Neuronal stem cell (in vitro differentiated cells): ENCODE data around the gene TSSK6.
A peak's percentile ranks its signal among the peaks of the same experiment; 100 is the strongest.

Experiments used
- DNase-seq: peaks from one replicate; pipeline ENCODE4 v3.0.0-alpha.2; 2013; ENCODE audit warnings: low spot score
- H2AFZ ChIP-seq: one replicate; pipeline ENCODE4 v1.6.1; 2013; ENCODE audit warnings: mild to moderate bottlenecking, low read length, inconsistent platforms
- H2AK5ac ChIP-seq: 2 replicates; pipeline ENCODE4 v1.6.1; 2013; ENCODE audit warnings: low read depth, mild to moderate bottlenecking, inconsistent platforms, low read length, moderate library complexity, mixed read lengths
- H2BK120ac ChIP-seq: 2 replicates; pipeline ENCODE4 v1.6.1; 2013; ENCODE audit warnings: low read depth, mild to moderate bottlenecking, inconsistent platforms, low read length, moderate library complexity, mixed read lengths
- H2BK12ac ChIP-seq: one replicate; pipeline ENCODE4 v1.6.1; 2013; ENCODE audit warnings: low read length, inconsistent platforms
- H2BK15ac ChIP-seq: 2 replicates; pipeline ENCODE4 v1.6.1; 2013; ENCODE audit warnings: mild to moderate bottlenecking, low read length, inconsistent platforms, mixed read lengths
- H2BK5ac ChIP-seq: one replicate; pipeline ENCODE4 v1.6.1; 2013; ENCODE audit warnings: inconsistent platforms, mild to moderate bottlenecking, low read length, moderate library complexity
- H3K14ac ChIP-seq: one replicate; pipeline ENCODE4 v1.6.1; 2013; ENCODE audit warnings: low read length, inconsistent platforms
- H3K18ac ChIP-seq: 2 replicates; pipeline ENCODE4 v1.6.1; 2013; ENCODE audit warnings: low read length, inconsistent platforms
- H3K23ac ChIP-seq: 2 replicates; pipeline ENCODE4 v1.6.1; 2013; ENCODE audit warnings: low read depth, mild to moderate bottlenecking, mixed read lengths, low read length, inconsistent platforms; ENCODE audit not compliant: poor library complexity
- H3K27ac ChIP-seq: replicated peaks from 3 replicates; pipeline ENCODE4 v1.5.1; 2013; ENCODE audit warnings: low read length, inconsistent platforms
- H3K27me3 ChIP-seq, 3 experiments: 2 replicates each; pipeline ENCODE4 v1.6.1; 2013; ENCODE audit warnings: low read length in 3 of 3, mild to moderate bottlenecking in 2 of 3, inconsistent platforms in 1 of 3, low read depth in 1 of 3, mixed read lengths in 1 of 3, moderate library complexity in 1 of 3; ENCODE audit not compliant: control insufficient read depth in 3 of 3, insufficient read depth in 3 of 3
- H3K36me3 ChIP-seq, 2 donors: replicated peaks in 1 of 2; 2 replicates each; pipeline ENCODE4 v1.6.1; 2013; ENCODE audit warnings: low read length in 2 of 2; ENCODE audit not compliant: control insufficient read depth in 2 of 2, insufficient read depth in 2 of 2
- H3K4ac ChIP-seq: 2 replicates; pipeline ENCODE4 v1.6.1; 2013; ENCODE audit warnings: inconsistent platforms, mild to moderate bottlenecking, low read length, moderate library complexity
- H3K4me1 ChIP-seq, 2 donors: 1 replicate in 1 of 2; 2 replicates in 1 of 2; pipeline ENCODE4 v1.6.1; 2013; ENCODE audit warnings: low read length in 2 of 2, low read depth in 1 of 2; ENCODE audit not compliant: control insufficient read depth in 2 of 2, insufficient read depth in 1 of 2
- H3K4me2 ChIP-seq: one replicate; pipeline ENCODE4 v1.6.1; 2013; ENCODE audit warnings: mild to moderate bottlenecking, low read length, inconsistent platforms; ENCODE audit not compliant: insufficient read depth, poor library complexity, severe bottlenecking
- H3K4me3 ChIP-seq, 2 donors: 2 replicates each; pipeline ENCODE4 v1.5.1; 2013; ENCODE audit warnings: low read length in 2 of 2, mild to moderate bottlenecking in 2 of 2, inconsistent platforms in 1 of 2, moderate library complexity in 1 of 2
- H3K79me1 ChIP-seq: one replicate; pipeline ENCODE4 v1.6.1; 2013; ENCODE audit warnings: low read depth, mild to moderate bottlenecking, inconsistent platforms, low read length, moderate library complexity
- H3K9ac ChIP-seq: one replicate; pipeline ENCODE4 v1.6.1; 2013; ENCODE audit warnings: mild to moderate bottlenecking, low read depth, low read length, inconsistent platforms; ENCODE audit not compliant: poor library complexity
- H3K9me3 ChIP-seq, 2 donors: replicated peaks in 1 of 2; 2 replicates each; pipeline versions ENCODE3 to v1.6.1; 2013; ENCODE audit warnings: low read length in 2 of 2, mild to moderate bottlenecking in 2 of 2, inconsistent platforms in 1 of 2, low read depth in 1 of 2, mixed read lengths in 1 of 2, moderate library complexity in 1 of 2; ENCODE audit not compliant: control insufficient read depth in 2 of 2, insufficient read depth in 1 of 2
- H4K8ac ChIP-seq: one replicate; pipeline ENCODE4 v1.6.1; 2013; ENCODE audit warnings: low read depth, mild to moderate bottlenecking, inconsistent platforms, low read length, moderate library complexity
- H4K91ac ChIP-seq: one replicate; pipeline ENCODE4 v1.6.1; 2013; ENCODE audit warnings: low read length, low read depth, mild to moderate bottlenecking, inconsistent platforms; ENCODE audit not compliant: poor library complexity
- WGBS, 2 donors: extraction: QIAGEN DNeasy Blood & Tissue Kit; methylation state at CpG; one replicate each; pipeline ENCODE4 v1.1.7; 2013; ENCODE audit warnings: missing lambda C conversion rate in 2 of 2, mixed read lengths in 1 of 2; ENCODE audit not compliant: insufficient read length in 2 of 2, insufficient replicate concordance in 1 of 2; ENCODE audit errors: extremely low coverage in 2 of 2; 5-methylcytosine and 5-hydroxymethylcytosine counted together

TSSK6 gene

DNA sequence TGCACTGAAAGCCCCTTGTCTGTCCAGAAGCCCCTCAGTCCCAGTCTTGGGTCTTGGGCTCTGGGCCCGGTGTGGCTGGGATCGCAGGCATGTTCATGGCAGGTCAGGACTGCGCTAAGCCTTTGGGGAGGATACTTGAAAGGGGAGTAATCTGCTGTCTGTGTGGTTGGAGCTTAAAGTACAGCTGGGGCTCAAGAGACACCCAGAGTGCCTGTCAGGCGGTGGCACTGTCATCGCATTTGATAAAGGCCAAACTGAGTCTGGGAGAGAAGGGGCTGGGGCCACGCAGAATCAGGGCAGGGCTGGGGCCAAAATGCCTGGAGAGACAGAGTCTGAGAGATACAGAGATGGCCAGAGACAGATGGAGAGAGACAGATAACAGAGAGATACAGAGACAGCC is 18.5 kb upstream of the TSSK6 start:
- H3K79me1 ChIP-seq, result peaks cover 3% of the 10 kb centered on the region
- no peak overlapping the region for H3K18ac ChIP-seq
- H3K27me3 ChIP-seq, result peaks cover 0 to 5% (median 0%) of the 10 kb centered on the region in 3 experiments
- no peak overlapping the region for H3K4me2 ChIP-seq
- no peak overlapping the region for H2AK5ac ChIP-seq
- no peak overlapping the region for H3K27ac ChIP-seq
- H2AFZ ChIP-seq, result no peak overlapping the region
- no peak overlapping the region for H4K91ac ChIP-seq
- H3K9ac ChIP-seq, result no peak overlapping the region
- WGBS, 2 donors, result no CpG with 5 or more reads among the region's 6 CpGs
- H3K36me3 ChIP-seq, result peaks cover 6 to 43% of the 10 kb centered on the region in 2 donors
- no peak overlapping the region for H2BK120ac ChIP-seq
- H3K4ac ChIP-seq, result no peak overlapping the region
- H2BK12ac ChIP-seq, result no peak overlapping the region
- no peak overlapping the region for H3K14ac ChIP-seq
- H4K8ac ChIP-seq, result no peak overlapping the region
- H3K9me3 ChIP-seq, result no peaks in the 10 kb centered on the region
- no peak overlapping the region for H2BK5ac ChIP-seq
- no peak for DNase-seq
- H3K4me1 ChIP-seq, result peaks cover 7 to 14% of the 10 kb centered on the region in 2 donors
- H3K23ac ChIP-seq, result no peak overlapping the region
- no peak overlapping the region for H3K4me3 ChIP-seq
- no peak overlapping the region for H2BK15ac ChIP-seq

DNA sequence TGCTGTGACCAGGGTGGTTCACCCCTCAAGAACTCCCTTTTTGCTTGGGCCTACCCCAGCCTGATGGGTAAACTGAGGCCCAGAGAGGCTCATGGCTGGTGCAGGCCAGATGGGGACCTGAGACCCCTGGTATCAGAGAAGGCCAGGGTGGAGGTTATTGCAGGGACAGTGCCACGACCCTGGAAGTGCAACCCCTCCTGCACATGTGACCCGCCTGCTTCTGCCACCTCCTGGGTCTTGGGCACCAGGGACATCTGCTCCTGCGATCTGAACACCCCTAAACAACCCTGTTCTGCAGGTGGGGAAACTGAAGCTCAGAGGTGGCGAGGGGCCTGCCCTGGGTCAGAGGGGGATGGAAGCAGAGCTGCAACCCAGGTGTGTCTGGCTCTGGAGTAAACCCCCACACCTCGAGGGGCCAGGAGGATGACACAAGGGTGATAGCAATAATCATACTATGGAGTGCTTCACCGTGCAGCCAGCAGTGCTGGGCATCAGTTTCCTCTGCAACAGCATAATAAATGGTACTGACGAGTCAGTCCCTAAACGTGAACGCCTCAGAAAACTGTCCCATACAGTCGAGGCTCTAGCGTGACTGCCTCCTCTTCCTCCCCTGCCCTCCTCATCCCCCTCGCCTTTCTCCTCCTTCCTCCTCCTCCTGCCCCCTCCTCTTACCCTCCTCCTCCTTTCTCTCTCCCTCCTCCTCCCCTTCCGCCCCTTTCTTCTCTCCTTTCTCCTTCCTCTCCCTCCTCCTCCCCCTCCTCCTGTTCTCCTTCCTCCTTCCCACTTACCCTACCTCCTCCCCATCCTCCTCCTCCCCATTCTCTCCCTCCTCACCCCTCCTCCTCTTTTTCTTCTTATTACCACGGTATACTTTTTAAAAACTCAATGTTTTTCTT is 17.7 kb upstream of the TSSK6 start:
- no peak overlapping the region for H3K27ac ChIP-seq
- no peak overlapping the region for H3K4ac ChIP-seq
- H2AFZ ChIP-seq, result no peak overlapping the region
- peaks cover 3% of the 10 kb centered on the region for H3K79me1 ChIP-seq
- no peak overlapping the region for H2BK120ac ChIP-seq
- no peak overlapping the region for H3K23ac ChIP-seq
- H3K18ac ChIP-seq, result peak overlapping the region; percentile 32
- peak overlapping the region; percentile 24 for H3K9ac ChIP-seq
- H3K4me2 ChIP-seq, result no peak overlapping the region
- H3K9me3 ChIP-seq, result no peaks in the 10 kb centered on the region
- no peak overlapping the region for H2AK5ac ChIP-seq
- no peak overlapping the region for H2BK15ac ChIP-seq
- H4K91ac ChIP-seq, result no peak overlapping the region
- H3K4me3 ChIP-seq, result peak overlapping the region in 1 of 2 donors; percentile 42
- no peak overlapping the region for H2BK5ac ChIP-seq
- 100% methylated on average over 1 of the region's 14 CpGs; no CpG with 5 or more reads in 1 of the 2 donors for WGBS, 2 donors
- peaks cover 7 to 10% of the 10 kb centered on the region in 2 donors for H3K4me1 ChIP-seq
- H4K8ac ChIP-seq, result no peak overlapping the region
- peaks cover 9 to 49% of the 10 kb centered on the region in 2 donors for H3K36me3 ChIP-seq
- DNase-seq, result no peak
- H3K14ac ChIP-seq, result no peak overlapping the region
- H3K27me3 ChIP-seq, result no peaks in the 10 kb centered on the region
- no peak overlapping the region for H2BK12ac ChIP-seq

DNA sequence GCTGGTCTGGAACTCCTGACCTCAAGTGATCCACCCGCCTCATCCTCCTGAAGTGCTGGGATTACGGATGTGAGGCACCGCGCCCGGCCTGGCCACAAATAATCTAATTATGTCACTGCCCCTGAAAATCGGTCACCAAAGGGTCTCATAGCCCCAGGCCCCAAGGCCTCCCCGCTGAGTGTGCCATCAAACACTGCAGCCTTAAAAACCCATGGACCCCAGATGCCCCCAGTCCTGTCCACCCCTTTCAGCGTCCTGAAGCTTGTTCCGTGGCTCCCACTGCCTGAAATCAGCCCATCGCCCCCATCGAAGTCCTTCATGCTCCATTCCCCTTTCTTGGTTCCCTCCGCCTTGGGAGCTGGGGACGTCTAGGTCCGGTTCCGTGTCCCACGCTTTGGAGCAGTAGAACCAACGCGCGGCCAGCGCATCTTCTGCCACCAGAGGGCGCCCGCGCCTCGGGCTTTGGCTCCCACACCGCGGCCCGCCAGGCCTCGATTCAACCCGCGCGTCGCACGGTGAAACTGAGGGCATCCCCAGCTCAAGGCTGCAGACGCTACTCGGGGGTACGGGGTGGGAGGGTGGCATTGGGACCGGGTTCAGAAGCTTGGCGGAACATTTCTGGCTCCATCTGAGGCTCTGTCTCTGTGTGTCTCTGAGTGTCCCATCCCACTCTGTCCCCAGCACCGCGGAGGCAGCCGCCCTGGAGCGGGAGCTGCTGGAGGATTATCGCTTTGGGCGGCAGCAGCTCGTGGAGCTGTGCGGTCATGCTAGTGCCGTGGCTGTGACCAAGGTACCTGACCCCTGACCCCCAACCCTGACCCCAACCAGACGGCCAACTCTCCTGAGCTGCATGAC is 16.8 kb upstream of the TSSK6 start:
- Histone ChIP-seq H3K18ac (peak overlapping the region; percentile 32), H4K8ac (no peak overlapping the region), H3K9ac (peak overlapping the region; percentile 24), H3K4ac (no peak overlapping the region), H3K4me3 (no peak overlapping the region), H3K79me1 (peaks cover 3% of the 10 kb centered on the region), H3K4me2 (no peak overlapping the region), H3K27ac (no peak overlapping the region), H3K27me3 (no peaks in the 10 kb centered on the region), H2BK12ac (no peak overlapping the region), H3K4me1 (peaks cover 7 to 10% of the 10 kb centered on the region in 2 donors), H3K14ac (no peak overlapping the region), H3K23ac (no peak overlapping the region), H3K9me3 (no peaks in the 10 kb centered on the region), H2AFZ (no peak overlapping the region), H2AK5ac (no peak overlapping the region), H2BK120ac (no peak overlapping the region), H2BK5ac (no peak overlapping the region), H4K91ac (no peak overlapping the region), H3K36me3 (peaks cover 15 to 58% of the 10 kb centered on the region in 2 donors), H2BK15ac (no peak overlapping the region)
- WGBS, 2 donors, result no CpG with 5 or more reads among the region's 48 CpGs
- DNase-seq, result peak; percentile 71

DNA sequence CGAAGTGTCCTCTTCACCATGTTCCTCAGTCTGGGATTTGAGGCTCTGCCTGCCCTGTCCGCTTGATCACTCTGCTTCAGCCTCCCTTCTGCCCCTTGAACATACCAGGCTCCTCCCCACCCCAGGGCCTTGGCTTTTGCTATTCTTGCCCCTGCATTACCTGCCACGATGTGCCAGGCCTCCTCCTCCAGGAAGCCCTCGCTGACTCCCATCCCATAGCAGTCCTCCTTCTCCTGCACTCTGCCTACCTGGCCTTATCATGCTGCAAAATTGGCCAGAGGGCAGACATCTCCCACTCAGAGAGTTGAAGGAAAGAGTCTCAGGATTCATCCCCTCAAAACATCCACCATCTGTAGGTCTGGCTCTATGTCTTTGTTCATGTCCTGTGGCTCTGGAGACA is 15.5 kb upstream of the TSSK6 start:
- Histone ChIP-seq H3K27me3 (no peaks in the 10 kb centered on the region), H3K4ac (no peak overlapping the region), H3K18ac (no peak overlapping the region), H3K23ac (no peak overlapping the region), H2AK5ac (no peak overlapping the region), H2BK5ac (no peak overlapping the region), H2BK15ac (no peak overlapping the region), H3K4me3 (no peak overlapping the region), H3K4me2 (no peak overlapping the region), H4K91ac (no peak overlapping the region), H3K36me3 (peaks cover 16 to 65% of the 10 kb centered on the region in 2 donors), H2BK120ac (no peak overlapping the region), H4K8ac (no peak overlapping the region), H3K79me1 (peaks cover 4% of the 10 kb centered on the region), H3K9me3 (no peaks in the 10 kb centered on the region), H3K14ac (no peak overlapping the region), H2AFZ (no peak overlapping the region), H3K4me1 (peaks cover 10 to 16% of the 10 kb centered on the region in 2 donors), H2BK12ac (no peak overlapping the region), H3K9ac (no peak overlapping the region), H3K27ac (no peak overlapping the region)
- no CpG with 5 or more reads among the region's 4 CpGs for WGBS, 2 donors
- DNase-seq, result no peak
